SU-DHL-6 (cell line): Measurements from ENCODE around the gene PPM1N.

Experiments used
- H2AFZ ChIP-seq: fragments of 200-600 bp; sonication (generic); 2 replicates; pipeline ENCODE4 v1.6.1; 2014; ENCODE audit warnings: low read depth, mild to moderate bottlenecking, moderate library complexity, mixed read lengths, antibody characterized with exemption, low read length; ENCODE audit not compliant: severe bottlenecking
- H3F3A ChIP-seq: fragments of 200-600 bp; shearing (Covaris generic); 2 replicates; pipeline ENCODE4 v1.6.0; 2016; ENCODE audit warnings: antibody characterized with exemption, mild to moderate bottlenecking; ENCODE audit not compliant: insufficient read depth
- H3K27ac ChIP-seq: fragments of 200-600 bp; sonication (generic); 2 replicates; pipeline ENCODE4 v1.5.1; 2016; ENCODE audit warnings: low read depth, mild to moderate bottlenecking, low read length, moderate library complexity, mixed read lengths
- H3K27me3 ChIP-seq: fragments of 200-600 bp; sonication (generic), shearing (Covaris generic); 2 replicates; pipeline ENCODE4 v1.6.0; 2014; ENCODE audit warnings: mild to moderate bottlenecking, low read length
- H3K36me3 ChIP-seq: fragments of 200-600 bp; sonication (generic); 2 replicates; pipeline ENCODE4 v1.6.1; 2014; ENCODE audit warnings: mild to moderate bottlenecking, low read length, mixed read lengths
- H3K4me2 ChIP-seq: fragments of 300-600, 200-600 bp; shearing (Covaris generic), sonication (generic); 2 replicates; pipeline ENCODE4 v1.6.0; 2014; ENCODE audit warnings: low read length, low read depth, mild to moderate bottlenecking; ENCODE audit not compliant: poor library complexity, severe bottlenecking
- H3K4me3 ChIP-seq: fragments of 200-600 bp; sonication (generic); 2 replicates; pipeline ENCODE4 v1.5.1; 2014; ENCODE audit warnings: antibody characterized with exemption, low read length, mild to moderate bottlenecking, mixed read lengths; ENCODE audit not compliant: insufficient read depth, poor library complexity, severe bottlenecking
- H3K79me2 ChIP-seq: fragments of 200-600 bp; sonication (generic); 2 replicates; pipeline ENCODE4 v1.6.1; 2014; ENCODE audit warnings: mild to moderate bottlenecking, low read length, moderate library complexity; ENCODE audit not compliant: insufficient read depth
- H3K9ac ChIP-seq: fragments of 200-600 bp; sonication (generic); 2 replicates; pipeline ENCODE4 v1.7.0; 2014; ENCODE audit warnings: mild to moderate bottlenecking, low read length
- H3K9me2 ChIP-seq: fragments of 200-600 bp; sonication (generic); replicated peaks from 2 replicates; pipeline ENCODE4 v1.6.1; 2014; ENCODE audit warnings: low read length; ENCODE audit not compliant: insufficient read depth
- H3K9me3 ChIP-seq: fragments of 200-600 bp; sonication (generic); 2 replicates; pipeline ENCODE4 v1.6.1; 2014; ENCODE audit warnings: low read length, mixed read lengths; ENCODE audit not compliant: insufficient read depth
- H4K20me1 ChIP-seq: fragments of 200-600 bp; sonication (generic); 2 replicates; pipeline ENCODE4 v1.6.1; 2014; ENCODE audit warnings: low read depth, mild to moderate bottlenecking, antibody characterized with exemption, low read length, moderate library complexity, mixed read lengths
- CTCF ChIP-seq: fragments of 200-600 bp; sonication (generic); IDR thresholded peaks from one replicate; pipeline ENCODE4 v1.5.1; 2017; ENCODE audit warnings: antibody characterized with exemption, mild to moderate bottlenecking, low read length, moderate library complexity; ENCODE audit not compliant: insufficient read depth, poor library complexity, severe bottlenecking
- EZH2phosphoT487 ChIP-seq: fragments of 200-600 bp; sonication (generic), shearing (Covaris generic); conservative IDR thresholded peaks from 2 replicates; pipeline ENCODE4 v1.6.1; 2018; ENCODE audit warnings: mild to moderate bottlenecking, antibody characterized with exemption, low read length, moderate library complexity, mixed read lengths

Gene PPM1N

GRCh38 chr19:45464852-45465441, 33.3 kb upstream of the PPM1N start:
- Histone ChIP-seq H3K27ac (no peak overlapping the region), H3K9me2 (no peaks in the 10 kb centered on the region), H3K79me2 (no peaks in the 10 kb centered on the region), H3K9ac (no peak overlapping the region), H3K4me3 (no peak overlapping the region), H2AFZ (no peak overlapping the region), H4K20me1 (no peaks in the 10 kb centered on the region), H3F3A (0 out of 2 replicates have a peak, but pooled peaks cover 3% of the 10 kb centered on the region), H3K27me3 (no peaks in the 10 kb centered on the region), H3K36me3 (no peaks in the 10 kb centered on the region), H3K9me3 (no peaks in the 10 kb centered on the region), H3K4me2 (no peak overlapping the region)
- TF ChIP-seq CTCF (no peak), EZH2phosphoT487 (no peak)

- H4K20me1 ChIP-seq, result no peaks in the 10 kb centered on the region
- peak overlapping the region; percentile 86 for H2AFZ ChIP-seq
- no peaks in the 10 kb centered on the region for H3K36me3 ChIP-seq
- H3K27me3 ChIP-seq, result no peaks in the 10 kb centered on the region
- peak overlapping the region; percentile 59 for H3K4me3 ChIP-seq
- H3K4me2 ChIP-seq, result peak overlapping the region; percentile 81
- no peaks in the 10 kb centered on the region for H3K9me3 ChIP-seq
- no peak for TF ChIP-seq EZH2phosphoT487
- TF ChIP-seq CTCF, result no peak
- no peaks in the 10 kb centered on the region for H3K9me2 ChIP-seq
- peak overlapping the region; percentile 49 for H3K9ac ChIP-seq
- no peak overlapping the region for H3K27ac ChIP-seq
- H3F3A ChIP-seq, result 0 out of 2 replicates have a peak, but pooled peaks cover 3% of the 10 kb centered on the region
- no peaks in the 10 kb centered on the region for H3K79me2 ChIP-seq
Observed at GRCh38 chr19:45467115-45467455, 31.2 kb upstream of the PPM1N start.

- no peaks in the 10 kb centered on the region for H3K9me2 ChIP-seq
- peak within 1 kb of the TSS; percentile 59 for H3K9ac ChIP-seq
- H3K27ac ChIP-seq, result peak within 1 kb of the TSS; percentile 27; the same call in 1 of the 2 replicates
- peak within 1 kb of the TSS; percentile 59 for H3K4me3 ChIP-seq
- H3K4me2 ChIP-seq, result peak within 1 kb of the TSS; percentile 81
- H3K9me3 ChIP-seq, result no peaks in the 10 kb centered on the region
- peak within 1 kb of the TSS; percentile 86 for H2AFZ ChIP-seq
- H3K27me3 ChIP-seq, result no peaks in the 10 kb centered on the region
- H3K36me3 ChIP-seq, result no peaks in the 10 kb centered on the region
- H3F3A ChIP-seq, result 0 out of 2 replicates have a peak, but pooled peaks cover 3% of the 10 kb centered on the region
- TF ChIP-seq CTCF, result no peak
- TF ChIP-seq EZH2phosphoT487, result no peak
- no peaks in the 10 kb centered on the region for H3K79me2 ChIP-seq
- no peaks in the 10 kb centered on the region for H4K20me1 ChIP-seq
Observed at GRCh38 chr19:45467456-45468158, 30.6 kb upstream of the PPM1N start, which contains the start of gene FOSB. FOSB (plus strand) TSS chr19:45467996; CDS start chr19:45468587, 591 bp downstream.
